Esophagus squamous epithelium (tissue), 5 donors: Measurements from ENCODE around the gene ROS1. TPM values are rescaled to one million over a fixed set of nuclear protein-coding genes. Genes with fewer than 3 reads are reported as not detected.
"Not testable (repeated sequence)": the region's sequence is repeated elsewhere in the genome, so short reads cannot be mapped to it uniquely, and the experiment has no call there.

Source experiments
- DNase-seq: peaks from one replicate; lab custom pipeline; 2025; lab: John Stamatoyannopoulos, UW
- H3K27ac ChIP-seq, 4 donors: fragments of 200-600 bp; sonication (generic); one replicate each; pipeline ENCODE4 v1.5.1; 2016 to 2019; ENCODE audit warnings: mild to moderate bottlenecking in 1 of 4
- H3K27me3 ChIP-seq, 4 donors: fragments of 200-600 bp; sonication (generic); 1 replicate in 3 of 4; 2 replicates in 1 of 4; pipeline versions ENCODE4 v1.5.1 to v1.6.0; 2017 to 2021; ENCODE audit warnings: antibody characterized with exemption in 1 of 4
- H3K36me3 ChIP-seq, 3 donors: fragments of 200-600 bp; sonication (generic); one replicate each; pipeline ENCODE4 v1.5.1; 2016 to 2019
- H3K4me1 ChIP-seq, 3 donors: fragments of 200-600 bp; sonication (generic); one replicate each; pipeline ENCODE4 v1.5.1; 2017 to 2019
- H3K4me3 ChIP-seq, 4 donors: fragments of 200-600 bp; sonication (generic); 1 replicate in 3 of 4; 2 replicates in 1 of 4; pipeline ENCODE4 v1.5.1; 2016 to 2019; ENCODE audit warnings: mild to moderate bottlenecking in 2 of 4, moderate library complexity in 1 of 4
- H3K9me3 ChIP-seq, 3 donors: fragments of 200-600 bp; sonication (generic); one replicate each; pipeline ENCODE4 v1.5.1; 2016 to 2019
- POLR2A ChIP-seq, 4 donors: fragments of 450-650 bp; IDR thresholded peaks; one replicate each; pipeline ENCODE4 v1.6.1; 2017; ENCODE audit warnings: antibody characterized with exemption in 4 of 4, mild to moderate bottlenecking in 4 of 4, moderate library complexity in 3 of 4
- WGBS, 2 donors: methylation state at CpG; one replicate each; pipeline ENCODE4 v1.1.5; 2018; 5-methylcytosine and 5-hydroxymethylcytosine counted together
- intact Hi-C: fragments of 100-400 bp; cut with DNase I; formaldehyde crosslinking; loops from one replicate; pipeline ENCODE4 v1.15.0; 2022
- total RNA-seq, 4 donors: library from RNA; depleted of rRNA; stranded (reverse); fragments of >200 nt; gene quantifications; one replicate each; pipeline ENCODE4 v1.1.0, GENCODE V29; 2016
- TF ChIP-seq, protein P1 (sequence below), 6 experiments: fragments of 450-650 bp in 4 of 6; fragments of 200-600 bp in 2 of 6; sonication (generic) in 2 of 6; IDR thresholded peaks; one replicate each; pipeline ENCODE4 v1.5.1; 2016 to 2019; ENCODE audit warnings: antibody characterized with exemption in 6 of 6, mild to moderate bottlenecking in 4 of 6, moderate library complexity in 4 of 6
- donor health status: DM: yes; HTN: yes; CAD: no.

The ROS1 gene
- total RNA-seq = not detected

DNA sequence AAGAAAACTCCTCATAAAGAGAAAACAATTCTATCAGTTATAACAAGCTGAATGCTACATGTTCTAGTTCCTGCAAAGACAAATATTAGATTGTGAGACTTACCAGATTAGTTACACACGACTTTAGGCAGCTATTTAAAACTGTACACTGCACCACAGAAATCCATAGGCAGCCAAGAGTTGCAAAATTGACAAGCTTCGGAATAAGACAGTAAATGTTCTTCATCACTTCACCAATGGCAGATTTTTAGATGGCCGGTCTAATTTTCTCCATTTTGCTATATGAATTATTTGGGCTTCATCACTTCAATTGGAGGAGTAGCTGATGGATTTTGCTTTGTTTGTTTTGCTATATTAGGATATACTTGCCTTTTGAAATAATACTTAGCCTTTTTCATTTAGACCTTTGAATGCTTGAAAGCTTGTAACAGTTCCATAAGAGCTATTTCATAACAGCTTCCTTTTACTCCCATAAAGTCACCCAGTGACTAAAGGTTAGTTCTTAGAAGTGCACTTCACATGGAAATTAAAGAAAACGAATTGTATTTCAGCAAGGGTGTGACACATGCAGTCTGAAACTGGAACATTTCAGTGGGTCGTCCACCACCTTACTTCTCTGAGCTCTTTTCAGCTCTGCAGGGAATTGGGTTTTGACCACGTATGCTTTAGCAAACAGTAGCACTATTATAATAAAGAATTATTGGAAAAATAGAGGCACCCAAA, at the start of gene ROS1:
ROS1 (minus strand) TSS at position 512 of the 723 bp plus-strand sequence; CDS start at position 226, 286 bp downstream.
- intact Hi-C loops = no loop called here
- Histone ChIP-seq H3K27ac (no peak within 1 kb of the TSS), H3K36me3 (no peaks in the 10 kb centered on the region), H3K27me3 (no peaks in the 10 kb centered on the region), H3K4me1 (no peaks in the 10 kb centered on the region), H3K9me3 (no peaks in the 10 kb centered on the region), H3K4me3 (no peak within 1 kb of the TSS)
- no peak for DNase-seq
- WGBS, 2 donors = 46 to 51% methylated on average over 6 of the region's 6 CpGs
- TF ChIP-seq, protein P1, sequence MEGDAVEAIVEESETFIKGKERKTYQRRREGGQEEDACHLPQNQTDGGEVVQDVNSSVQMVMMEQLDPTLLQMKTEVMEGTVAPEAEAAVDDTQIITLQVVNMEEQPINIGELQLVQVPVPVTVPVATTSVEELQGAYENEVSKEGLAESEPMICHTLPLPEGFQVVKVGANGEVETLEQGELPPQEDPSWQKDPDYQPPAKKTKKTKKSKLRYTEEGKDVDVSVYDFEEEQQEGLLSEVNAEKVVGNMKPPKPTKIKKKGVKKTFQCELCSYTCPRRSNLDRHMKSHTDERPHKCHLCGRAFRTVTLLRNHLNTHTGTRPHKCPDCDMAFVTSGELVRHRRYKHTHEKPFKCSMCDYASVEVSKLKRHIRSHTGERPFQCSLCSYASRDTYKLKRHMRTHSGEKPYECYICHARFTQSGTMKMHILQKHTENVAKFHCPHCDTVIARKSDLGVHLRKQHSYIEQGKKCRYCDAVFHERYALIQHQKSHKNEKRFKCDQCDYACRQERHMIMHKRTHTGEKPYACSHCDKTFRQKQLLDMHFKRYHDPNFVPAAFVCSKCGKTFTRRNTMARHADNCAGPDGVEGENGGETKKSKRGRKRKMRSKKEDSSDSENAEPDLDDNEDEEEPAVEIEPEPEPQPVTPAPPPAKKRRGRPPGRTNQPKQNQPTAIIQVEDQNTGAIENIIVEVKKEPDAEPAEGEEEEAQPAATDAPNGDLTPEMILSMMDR (IDR thresholded peaks at IDR 0.05) = no peak
- TF ChIP-seq POLR2A (IDR thresholded peaks at IDR 0.05) = no peak

DNA sequence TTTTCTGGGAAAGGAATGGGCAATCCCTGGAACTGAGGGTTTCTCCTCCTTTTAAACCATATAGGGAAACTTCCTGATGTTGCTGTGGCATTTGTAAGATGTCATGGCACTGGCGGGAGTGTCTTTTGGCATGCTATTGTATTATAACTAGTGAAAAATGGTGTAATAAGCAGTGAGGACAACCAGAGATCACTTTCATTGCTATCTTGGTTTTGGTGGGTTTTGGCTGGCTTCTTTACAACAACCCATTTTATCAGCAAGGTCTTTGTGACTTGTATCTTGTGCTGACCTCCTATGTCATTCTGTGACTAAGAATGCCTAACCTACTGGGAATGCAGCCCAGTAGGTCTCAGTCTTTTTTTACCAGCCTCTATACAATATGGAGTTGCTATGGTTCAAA, 47.7 kb upstream of the ROS1 start:
- H3K4me1 ChIP-seq = no peaks in the 10 kb centered on the region
- WGBS, 2 donors = 85 to 88% methylated on average over 1 of the region's 1 CpG
- H3K4me3 ChIP-seq = no peak overlapping the region
- H3K9me3 ChIP-seq = no peaks in the 10 kb centered on the region
- intact Hi-C loops = no loop called here
- no peaks in the 10 kb centered on the region for H3K27me3 ChIP-seq
- DNase-seq = no peak
- H3K36me3 ChIP-seq = no peaks in the 10 kb centered on the region
- TF ChIP-seq POLR2A (IDR thresholded peaks at IDR 0.05) = no peak
- TF ChIP-seq, protein P1 (IDR thresholded peaks at IDR 0.05) = no peak
- no peak overlapping the region for H3K27ac ChIP-seq

- H3K36me3 ChIP-seq = no peaks in the 10 kb centered on the region
- no peaks in the 10 kb centered on the region for H3K27me3 ChIP-seq
- no peak overlapping the region for H3K27ac ChIP-seq
- no peak overlapping the region for H3K4me3 ChIP-seq
- H3K4me1 ChIP-seq = no peaks in the 10 kb centered on the region
- intact Hi-C loops = no loop called here
- H3K9me3 ChIP-seq = no peaks in the 10 kb centered on the region
- DNase-seq = no peak
- TF ChIP-seq, protein P1 (IDR thresholded peaks at IDR 0.05) = no peak
- TF ChIP-seq POLR2A (IDR thresholded peaks at IDR 0.05) = no peak
- 86 to 90% methylated on average over 3 of the region's 3 CpGs for whole genome bisulfite sequencing, 2 donors
These were observed 46.9 kb upstream of the ROS1 start for GRCh38 chr6:117472667-117473066.

GRCh38 chr6:117469791-117470190, 44.0 kb upstream of the ROS1 start:
- Histone ChIP-seq H3K36me3 (no peaks in the 10 kb centered on the region), H3K4me1 (no peaks in the 10 kb centered on the region), H3K27me3 (no peaks in the 10 kb centered on the region), H3K4me3 (no peak overlapping the region), H3K27ac (no peak overlapping the region), H3K9me3 (no peaks in the 10 kb centered on the region)
- no peak for DNase-seq
- TF ChIP-seq, protein P1 (IDR thresholded peaks at IDR 0.05) = no peak
- TF ChIP-seq POLR2A (IDR thresholded peaks at IDR 0.05) = no peak
- 85 to 90% methylated on average over 3 of the region's 3 CpGs for WGBS, 2 donors
- intact Hi-C loops = no loop called here

DNA sequence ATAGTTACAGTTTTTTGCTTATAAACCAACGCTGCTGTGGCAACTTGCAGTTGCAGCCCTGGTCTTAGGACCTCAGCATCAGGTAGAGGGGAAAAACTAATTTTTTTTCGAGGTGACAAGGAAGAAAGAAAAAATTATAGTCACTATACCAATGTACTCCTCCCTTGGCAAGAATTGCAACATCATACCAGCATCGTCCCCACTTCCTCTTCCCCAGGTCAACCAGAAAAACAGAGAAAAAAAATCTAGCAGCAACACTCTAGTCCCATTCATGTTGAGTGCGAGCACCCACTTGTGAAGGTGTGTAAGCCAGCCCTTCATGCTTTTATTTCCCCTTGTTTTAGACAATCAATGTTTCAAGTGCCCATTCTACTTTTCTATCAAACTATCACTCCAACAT, 43.6 kb upstream of the ROS1 start:
- no peak overlapping the region for H3K27ac ChIP-seq
- intact Hi-C loops = no loop called here

DNA sequence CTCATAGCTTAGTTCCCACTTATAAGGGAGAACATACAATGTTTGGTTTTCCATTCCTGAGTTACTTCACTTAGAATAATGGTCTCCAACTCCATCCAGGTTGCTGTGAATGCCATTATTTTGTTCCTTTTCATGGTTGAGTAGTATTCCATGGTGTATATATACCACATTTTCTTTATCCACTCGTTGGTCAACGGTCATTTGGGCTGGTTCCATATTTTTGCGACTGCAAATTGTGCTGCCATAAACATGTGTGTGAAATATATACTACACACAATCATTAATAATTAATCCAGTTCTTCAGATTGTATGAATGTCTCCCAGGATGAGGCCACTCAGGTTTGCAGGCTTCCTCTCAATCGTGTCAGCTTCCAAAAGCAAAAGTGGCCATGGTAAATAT, 42.8 kb upstream of the ROS1 start:
- H3K4me1 ChIP-seq, intact Hi-C loops, H3K4me3 ChIP-seq, H3K27me3 ChIP-seq, DNase-seq, H3K36me3 ChIP-seq, H3K27ac ChIP-seq, H3K9me3 ChIP-seq: not testable (repeated sequence)
- WGBS, 2 donors = 61 to 66% methylated on average over 4 of the region's 4 CpGs

More for the DNA sequence above, 43.6 kb upstream of the ROS1 start:
- peaks cover 0 to 3% (median 0%) of the 10 kb centered on the region in 3 donors for H3K4me1 ChIP-seq
- H3K36me3 ChIP-seq = no peaks in the 10 kb centered on the region
- H3K27me3 ChIP-seq = no peaks in the 10 kb centered on the region
- 45 to 62% methylated on average over 4 of the region's 4 CpGs for WGBS, 2 donors
- TF ChIP-seq POLR2A (IDR thresholded peaks at IDR 0.05) = no peak
- TF ChIP-seq, protein P1 (IDR thresholded peaks at IDR 0.05) = no peak
- no peaks in the 10 kb centered on the region for H3K9me3 ChIP-seq
- no peak for DNase-seq
- H3K4me3 ChIP-seq = no peak overlapping the region
